Measurements from ENCODE around the gene MRPL40. TPM values are rescaled to one million over a fixed set of nuclear protein-coding genes. Genes with fewer than 3 reads are reported as not detected.

Gene MRPL40
- polyA plus RNA-seq, 3 donors: 42.8 to 48.0 (median 44.1) TPM

DNA sequence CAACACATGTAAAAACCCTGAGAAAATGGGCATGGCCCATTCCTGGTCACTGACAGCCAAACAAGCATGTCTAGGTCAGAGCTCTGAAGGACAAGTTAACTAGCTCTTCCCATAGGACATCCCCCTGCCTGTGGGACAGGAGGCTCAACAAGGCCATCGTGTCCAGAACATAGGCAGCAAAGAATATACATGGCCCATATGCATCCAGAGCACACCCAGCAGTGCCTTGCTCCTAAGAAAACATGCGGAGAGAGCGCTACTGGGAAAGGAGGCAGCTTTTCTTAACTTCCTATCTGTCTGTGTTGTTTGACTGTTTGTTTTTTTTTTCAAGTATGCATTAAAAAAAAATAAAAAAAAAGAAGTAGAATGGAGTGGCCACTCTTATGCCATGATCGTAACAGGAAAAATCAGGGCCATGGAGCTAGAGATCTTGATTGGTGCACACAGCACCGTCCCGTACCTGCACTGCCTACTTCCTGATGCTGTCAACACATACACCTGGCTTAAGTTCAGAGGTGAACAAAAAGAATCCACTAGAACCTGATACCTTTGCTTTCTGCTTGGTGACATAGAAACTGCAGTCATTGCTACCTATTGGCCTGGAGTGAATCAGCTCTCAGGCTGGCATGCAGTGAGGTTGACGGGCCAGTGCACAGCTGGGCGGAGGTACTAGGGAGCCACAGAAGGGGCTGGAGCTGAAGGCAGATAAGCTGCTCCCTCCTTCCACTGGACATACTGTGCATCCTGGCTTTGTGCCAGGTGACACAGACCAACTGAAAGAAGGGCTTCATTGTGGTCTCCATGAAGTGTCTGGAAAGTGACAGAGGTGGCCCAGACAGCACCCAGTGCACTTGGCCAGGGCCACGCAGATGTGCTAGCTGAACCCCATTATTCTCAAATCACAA, 34.8 kb downstream of the MRPL40 start:
- no peak for DNase-seq (ENCODE audit: extremely low read depth in 1 of 11, low read depth in 9 of 11, low spot score in 4 of 11)

DNA sequence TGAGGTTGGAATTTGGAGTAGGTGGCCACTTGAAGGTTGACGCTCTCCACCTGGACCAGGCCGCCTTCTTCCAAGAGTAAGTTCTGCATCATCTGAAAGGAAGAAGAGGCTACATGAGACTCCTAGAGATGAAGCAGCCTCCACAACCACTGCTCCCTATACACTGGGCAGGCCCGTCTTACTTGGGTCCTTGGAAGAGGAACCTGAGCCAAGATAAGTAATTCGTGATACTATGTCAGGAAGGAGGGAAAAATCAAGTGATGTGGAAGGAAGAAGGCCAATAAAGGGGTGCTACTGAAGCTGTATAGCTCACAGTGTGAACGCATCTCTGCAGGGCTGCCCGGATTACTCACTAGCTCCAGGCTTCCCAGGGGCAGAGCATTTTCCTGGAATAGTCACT, 35.6 kb downstream of the MRPL40 start:
- DNase-seq (ENCODE audit: extremely low read depth in 1 of 11, low read depth in 9 of 11, low spot score in 4 of 11): no peak

DNA sequence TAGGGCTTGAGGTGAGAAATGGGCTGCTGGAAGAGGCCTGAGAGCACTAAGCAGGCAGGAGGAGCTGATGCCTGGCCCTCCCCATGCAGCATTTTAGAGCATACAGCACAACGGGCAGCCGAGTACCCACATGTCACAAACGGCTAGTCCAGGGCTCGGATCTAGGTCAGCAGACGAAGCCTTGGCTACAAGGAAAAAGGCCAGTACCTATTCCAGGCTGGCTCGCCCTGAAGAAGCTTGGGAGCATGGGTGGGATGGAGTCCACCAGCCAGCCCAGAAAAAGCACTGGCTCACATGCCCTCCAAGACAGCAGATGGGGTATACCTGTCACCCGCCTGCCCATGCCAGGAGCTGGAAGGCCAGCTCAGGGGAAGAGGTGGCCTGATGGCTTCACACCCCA, 37.1 kb downstream of the MRPL40 start:
- DNase-seq (ENCODE audit: extremely low read depth in 1 of 11, low read depth in 9 of 11, low spot score in 4 of 11): no peak

DNA sequence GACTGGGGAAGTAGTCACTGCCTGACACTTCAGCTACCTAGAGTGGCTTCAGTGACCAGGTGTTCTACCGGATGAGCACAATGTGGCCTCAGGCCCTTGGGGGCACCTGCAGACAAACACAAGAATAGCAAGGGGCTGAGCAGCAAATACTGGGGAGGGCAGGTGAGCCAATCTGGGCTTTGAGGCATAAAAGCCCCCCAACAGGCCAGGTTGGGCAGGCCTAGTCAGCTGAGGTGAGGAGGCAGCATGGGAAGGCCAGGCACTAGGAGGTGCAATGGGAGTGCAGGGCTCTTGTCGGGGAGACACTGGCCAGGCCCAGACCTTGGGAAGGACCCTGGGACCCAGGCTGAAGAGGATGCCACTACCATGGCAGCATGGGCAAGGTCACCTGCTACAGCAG, 37.7 kb downstream of the MRPL40 start:
- DNase-seq (ENCODE audit: extremely low read depth in 1 of 11, low read depth in 9 of 11, low spot score in 4 of 11): no peak

DNA sequence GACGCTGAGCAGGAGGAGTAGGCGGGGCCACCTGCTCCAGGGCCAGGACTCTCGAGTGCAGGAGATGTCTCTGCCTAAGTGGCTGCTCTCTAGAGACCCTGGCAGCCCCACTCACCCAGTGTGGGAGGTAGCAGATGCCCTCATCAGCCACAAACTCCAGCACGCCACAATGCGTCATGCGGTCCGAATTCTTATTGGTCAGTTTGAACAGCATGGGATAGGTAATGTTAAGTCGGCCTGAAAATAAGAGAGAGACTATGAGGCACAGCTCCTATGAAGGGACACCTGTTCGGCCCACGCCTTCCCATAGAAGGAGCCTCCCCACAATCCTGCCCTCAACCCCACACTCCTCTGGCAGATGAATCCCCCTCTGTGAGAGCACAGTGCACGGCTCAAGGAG, 39.2 kb downstream of the MRPL40 start:
- no peak for DNase-seq (ENCODE audit: extremely low read depth in 1 of 11, low read depth in 9 of 11, low spot score in 4 of 11)

DNA sequence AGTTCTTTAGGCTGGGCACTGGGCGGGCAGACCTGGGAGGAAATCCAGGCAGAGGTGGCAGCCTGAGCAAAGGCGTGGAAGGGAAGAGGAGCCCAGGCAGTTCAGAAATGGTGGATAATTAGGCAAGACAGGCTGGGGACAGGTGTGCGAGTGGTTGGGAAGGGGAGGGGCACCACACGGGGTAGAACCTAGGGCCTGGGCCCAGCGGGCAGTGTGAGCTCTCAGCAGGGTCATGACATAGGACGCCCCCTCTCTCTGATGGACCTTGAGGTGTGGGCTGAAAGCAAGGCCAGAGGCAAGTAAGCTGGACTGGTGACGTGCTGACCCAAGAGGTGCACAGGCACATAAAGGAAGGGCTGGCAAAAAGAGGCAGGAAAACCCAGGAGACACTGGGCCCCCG, 39.9 kb downstream of the MRPL40 start:
- no peak for DNase-seq (ENCODE audit: extremely low read depth in 1 of 11, low read depth in 9 of 11, low spot score in 4 of 11)

DNA sequence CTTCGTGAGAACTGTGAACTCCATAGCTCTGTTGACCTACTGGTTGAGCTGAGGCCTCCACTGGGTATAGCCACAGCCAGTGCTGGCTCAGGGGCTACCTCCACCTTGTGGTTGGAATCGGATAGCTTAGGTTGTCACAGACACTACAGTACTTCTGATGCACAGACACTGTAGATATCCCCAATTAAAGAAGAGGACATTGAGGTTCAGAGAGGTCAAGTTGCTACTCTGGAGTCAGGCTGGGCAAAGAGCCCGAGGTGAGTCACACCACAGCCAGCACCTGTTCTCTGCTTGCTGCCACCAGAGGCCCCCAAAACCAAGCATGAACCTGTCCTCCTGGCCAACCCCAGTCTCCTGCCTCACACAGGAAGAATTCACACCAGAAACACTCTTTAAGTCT, 41.2 kb downstream of the MRPL40 start:
- no peak for DNase-seq (ENCODE audit: extremely low read depth in 1 of 11, low read depth in 9 of 11, low spot score in 4 of 11)

DNA sequence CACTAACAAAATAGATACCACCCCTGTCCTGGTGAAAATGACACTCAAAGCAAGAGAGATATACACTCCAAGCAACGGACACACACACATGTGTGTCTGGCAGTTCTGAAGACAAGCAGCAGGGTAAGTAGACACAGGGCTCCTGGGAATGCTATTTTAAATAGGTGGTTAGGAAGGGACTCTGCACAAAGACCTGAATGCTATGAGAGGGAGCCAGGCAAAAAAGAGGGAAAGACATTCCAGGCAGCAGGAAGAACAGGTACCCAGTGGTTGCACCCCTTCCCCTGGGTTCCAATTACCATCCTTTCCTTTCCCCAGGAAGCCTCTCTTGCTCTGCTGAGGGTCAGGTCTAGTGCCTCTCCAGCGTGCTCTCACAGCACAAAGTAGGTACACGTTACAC, 43.7 kb downstream of the MRPL40 start:
- DNase-seq (ENCODE audit: extremely low read depth in 1 of 11, low read depth in 9 of 11, low spot score in 4 of 11): no peak

DNA sequence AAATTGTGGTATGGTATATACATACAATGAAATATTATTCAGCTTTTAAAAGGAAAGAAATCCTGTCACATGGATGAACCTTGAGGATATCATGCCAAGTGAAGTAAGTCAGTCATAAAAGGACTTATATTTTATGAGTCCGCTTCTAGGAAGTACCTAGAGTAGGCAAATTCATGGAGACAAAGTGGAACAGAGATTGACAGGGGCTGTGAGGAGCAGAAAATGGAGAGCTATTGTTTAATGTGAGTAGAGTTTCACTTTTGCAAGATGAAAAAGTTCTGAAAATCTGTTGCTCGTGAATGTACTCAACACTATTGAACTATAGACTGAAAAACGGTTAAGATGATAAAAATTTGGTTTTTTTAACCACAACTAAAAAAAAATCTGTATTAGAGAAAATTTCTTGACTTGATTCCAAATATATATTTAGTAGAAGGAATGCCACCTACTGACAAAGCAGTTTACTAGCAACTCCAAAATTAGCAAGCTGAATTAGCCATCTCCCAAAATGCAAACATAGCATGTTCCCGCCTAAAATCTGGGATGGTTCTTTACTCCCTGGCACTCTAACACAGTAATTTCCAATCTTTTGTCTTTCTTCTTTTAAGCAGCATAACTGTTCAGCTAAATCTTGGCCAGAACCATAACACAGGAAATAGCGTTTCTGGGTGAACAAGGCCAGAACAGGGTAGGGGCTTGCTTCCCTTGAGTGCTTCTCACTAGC, 45.1 kb downstream of the MRPL40 start:
- DNase-seq (ENCODE audit: extremely low read depth in 1 of 11, low read depth in 9 of 11, low spot score in 4 of 11): no peak

DNA sequence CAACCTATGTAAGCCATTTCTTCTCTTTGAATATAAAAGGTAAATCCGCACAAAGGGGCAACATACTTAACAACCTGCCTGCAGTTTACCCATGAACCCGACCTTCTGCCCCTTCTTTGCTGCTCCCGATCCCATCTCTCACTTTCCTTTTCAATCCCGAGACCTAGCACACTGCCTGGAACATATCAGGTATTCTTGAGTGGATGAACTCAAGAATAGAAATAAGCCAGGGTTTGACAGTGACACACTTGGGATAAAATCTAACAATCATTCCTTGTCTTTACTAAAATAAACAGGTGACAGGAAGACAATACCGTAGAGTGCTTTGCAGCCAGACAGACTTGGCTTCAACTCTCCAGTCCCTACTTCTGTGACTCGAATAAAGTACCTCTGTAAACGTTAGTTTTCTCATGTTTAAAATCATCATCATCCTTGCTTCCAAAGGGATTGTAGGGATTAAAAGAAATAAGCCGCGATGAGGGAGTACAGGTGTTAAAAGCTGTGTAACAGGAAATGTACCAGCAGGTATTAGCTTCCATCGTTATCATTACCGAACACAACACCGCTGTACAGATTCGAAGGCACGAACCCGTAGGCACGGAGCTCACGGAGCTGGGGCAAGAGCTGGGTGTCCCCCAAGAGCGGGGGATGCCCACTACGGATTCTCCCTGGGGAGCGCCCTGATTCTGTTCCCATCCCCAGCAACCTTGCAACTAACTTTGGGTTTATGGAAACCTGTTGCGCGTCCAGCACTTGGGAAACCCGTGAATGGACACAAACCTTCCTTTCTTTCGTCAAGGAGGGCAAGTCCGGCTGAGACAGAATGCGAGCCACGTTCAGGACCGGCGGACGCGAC, 45.9 kb downstream of the MRPL40 start:
- no peak for DNase-seq (ENCODE audit: extremely low read depth in 1 of 11, low read depth in 9 of 11, low spot score in 4 of 11)

DNA sequence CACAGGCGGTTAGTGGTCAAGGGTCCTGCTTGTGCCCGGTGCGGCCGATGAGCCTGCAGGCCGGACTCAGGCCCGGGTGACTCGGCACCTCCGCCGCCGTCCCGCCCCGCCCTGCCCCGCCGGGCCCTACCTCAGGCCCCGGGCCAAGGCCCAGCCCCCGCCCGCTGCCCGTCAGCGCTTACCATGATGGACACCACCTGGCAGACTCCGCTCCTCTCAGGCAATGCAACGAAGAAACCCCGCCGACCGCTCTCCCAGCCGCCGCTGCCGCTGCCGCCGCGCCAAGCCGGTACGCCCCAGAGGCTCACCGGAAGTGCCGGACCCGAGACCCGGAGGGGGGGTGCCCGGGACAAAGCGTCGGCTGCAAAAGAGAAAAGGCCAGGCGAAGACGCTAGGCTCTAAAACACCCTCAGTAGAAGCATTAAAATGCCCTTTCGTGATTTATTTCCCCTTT, 46.6 kb downstream of the MRPL40 start, which contains the start of gene UFD1:
Gene UFD1 (minus strand): TSS at position 293 of the 454 bp plus-strand sequence. CDS start 108 bp downstream, at position 185.
- DNase-seq (ENCODE audit: extremely low read depth in 1 of 11, low read depth in 9 of 11, low spot score in 4 of 11): peak in 9 of 11 donors; percentile 59 to 79 (median 72)

DNA sequence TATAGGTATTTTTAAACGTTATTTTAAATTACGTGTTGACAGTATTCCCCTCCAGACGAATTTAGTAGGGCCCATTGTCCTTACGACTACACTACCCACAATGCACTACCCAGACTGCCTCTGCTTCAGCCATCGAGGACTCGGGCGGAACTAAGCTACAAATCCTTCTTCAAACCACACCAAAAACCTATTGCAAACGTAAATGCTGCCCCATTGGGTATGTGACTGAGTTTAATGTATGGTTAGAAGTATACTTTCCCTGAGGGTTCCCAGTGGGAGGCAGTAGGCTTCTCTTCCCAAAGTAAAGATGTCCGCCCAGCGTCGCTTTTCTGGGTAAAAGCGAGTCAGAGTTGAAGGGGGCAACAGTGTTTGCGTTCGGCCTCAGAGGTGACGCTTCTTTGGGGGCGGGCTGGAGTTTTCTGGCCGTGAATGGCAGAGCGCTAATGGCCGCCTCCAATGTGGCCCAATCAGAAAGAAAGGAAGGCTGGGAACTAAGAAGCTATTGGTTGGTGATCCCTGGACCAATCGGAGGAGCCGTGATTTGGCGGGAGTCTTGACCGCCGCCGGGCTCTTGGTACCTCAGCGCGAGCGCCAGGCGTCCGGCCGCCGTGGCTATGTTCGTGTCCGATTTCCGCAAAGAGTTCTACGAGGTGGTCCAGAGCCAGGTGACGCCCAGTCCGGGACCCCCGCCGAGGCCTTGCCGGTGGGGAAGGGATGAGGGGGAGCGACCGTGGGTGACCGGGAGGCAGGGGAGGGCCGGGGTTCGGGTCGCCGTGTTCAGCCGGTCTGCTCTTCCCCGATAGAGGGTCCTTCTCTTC, 47.2 kb downstream of the MRPL40 start, which contains the start of gene CDC45:
Gene CDC45 (plus strand): TSS at position 566 of the 818 bp plus-strand sequence. CDS start 49 bp downstream, at position 615.
- peak; percentile 93 to 99 (median 98) for DNase-seq (ENCODE audit: extremely low read depth in 1 of 11, low read depth in 9 of 11, low spot score in 4 of 11)

DNA sequence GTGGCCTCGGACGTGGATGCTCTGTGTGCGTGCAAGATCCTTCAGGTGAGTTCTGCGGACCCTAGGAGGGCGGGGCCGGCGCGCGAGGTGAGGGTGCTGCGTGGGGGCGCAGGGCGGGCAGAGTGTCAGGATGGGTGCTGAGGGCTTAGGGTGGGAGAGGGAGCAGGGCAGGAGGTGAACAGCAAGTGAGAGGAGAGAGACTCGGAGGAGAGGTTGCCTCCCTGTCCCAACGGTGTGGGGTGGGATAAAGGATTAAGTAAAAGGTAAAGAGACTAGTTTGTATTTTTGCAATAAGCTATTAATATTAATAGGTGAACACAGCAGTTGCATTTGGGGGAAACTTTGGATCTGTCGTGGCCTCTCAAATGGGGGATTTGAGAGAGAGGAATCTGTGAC, 47.8 kb downstream of the MRPL40 start:
- no peak for DNase-seq (ENCODE audit: extremely low read depth in 1 of 11, low read depth in 9 of 11, low spot score in 4 of 11)

DNA sequence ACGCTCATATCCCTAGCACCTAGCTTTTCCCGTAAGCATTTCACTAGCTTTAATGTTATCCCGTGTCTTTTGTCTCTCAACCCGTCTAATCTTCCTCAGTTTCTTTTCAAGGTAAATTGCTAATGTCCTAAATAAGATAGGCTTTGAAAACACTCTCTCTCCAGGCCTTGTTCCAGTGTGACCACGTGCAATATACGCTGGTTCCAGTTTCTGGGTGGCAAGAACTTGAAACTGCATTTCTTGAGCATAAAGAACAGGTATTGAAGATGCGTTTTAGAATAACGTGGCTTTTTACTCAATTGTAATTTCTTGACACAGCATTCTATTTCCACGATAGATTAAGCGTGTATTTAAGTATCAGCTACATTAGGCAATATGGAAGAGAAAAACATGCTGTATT, 48.4 kb downstream of the MRPL40 start:
- no peak for DNase-seq (ENCODE audit: extremely low read depth in 1 of 11, low read depth in 9 of 11, low spot score in 4 of 11)

DNA sequence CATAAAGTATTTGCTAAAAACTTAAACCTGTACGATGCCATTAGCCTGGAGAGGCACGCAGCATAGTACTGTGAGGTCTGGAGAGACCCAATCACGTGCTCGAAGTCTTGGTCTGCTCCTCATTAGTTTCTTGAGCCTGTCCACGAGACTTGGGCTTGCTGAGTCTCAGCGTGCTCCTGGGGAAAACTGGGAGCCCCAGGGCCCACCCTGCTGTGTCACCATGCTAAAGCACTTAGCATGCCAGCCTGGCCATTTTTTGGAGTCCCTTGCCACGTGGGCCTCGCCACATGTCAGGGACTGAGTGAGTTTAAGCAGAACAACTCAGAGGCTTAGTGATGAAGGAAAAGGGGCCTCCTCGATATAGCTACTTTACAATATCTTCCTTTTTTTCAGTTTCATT, 50.0 kb downstream of the MRPL40 start:
- DNase-seq (ENCODE audit: extremely low read depth in 1 of 11, low read depth in 9 of 11, low spot score in 4 of 11): no peak

DNA sequence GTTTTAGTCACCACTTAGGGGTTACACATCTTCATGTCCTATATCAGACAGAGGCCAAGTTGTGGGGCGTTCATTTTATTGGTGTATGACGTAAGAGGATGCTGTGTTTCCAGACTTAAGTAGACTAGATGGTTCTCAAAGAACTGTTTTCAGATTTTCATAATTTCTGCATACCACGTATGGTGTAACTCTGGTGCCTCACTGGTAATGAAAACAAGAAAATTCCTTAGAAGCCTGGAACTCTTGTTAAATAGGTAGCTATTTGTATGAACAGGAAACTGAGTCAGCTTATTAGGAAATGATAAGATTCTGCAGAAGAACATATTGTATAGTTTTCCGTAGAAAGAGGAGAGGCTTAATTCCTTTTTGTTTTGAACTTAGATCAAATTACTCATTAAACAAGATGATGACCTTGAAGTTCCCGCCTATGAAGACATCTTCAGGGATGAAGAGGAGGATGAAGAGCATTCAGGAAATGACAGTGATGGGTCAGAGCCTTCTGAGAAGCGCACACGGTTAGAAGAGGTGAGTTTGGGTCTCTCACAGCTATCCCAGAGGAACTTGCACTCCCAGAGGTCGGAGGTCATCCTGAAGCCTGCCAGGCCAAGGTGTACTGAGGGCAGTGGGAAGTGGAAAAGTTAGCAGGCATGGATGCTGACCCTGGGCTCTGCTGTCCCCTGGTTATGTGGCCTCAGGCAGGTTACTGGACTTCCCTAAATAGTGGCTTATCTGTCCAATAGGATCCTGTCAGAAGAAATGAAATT, 51.3 kb downstream of the MRPL40 start:
- DNase-seq (ENCODE audit: extremely low read depth in 1 of 11, low read depth in 9 of 11, low spot score in 4 of 11): no peak
